GM18502 (cell line): Measurements from ENCODE around the gene GYPB.
"Not testable (repeated sequence)": the region's sequence is repeated elsewhere in the genome, so short reads cannot be mapped to it uniquely, and the experiment has no call there.

Source experiments
- ATAC-seq: cut with Tn5 transposase; IDR thresholded peaks from one replicate; pipeline ENCODE4 v1.9.1; 2021; ENCODE audit warnings: mild to moderate bottlenecking; ENCODE audit not compliant: unreplicated experiment, poor library complexity

Gene GYPB

GRCh38 chr4:144019277-144019676 is at the start of gene GYPB:
Gene GYPB, minus strand, starts transcription at chr4:144019380. Its CDS starts 93 bp downstream, at chr4:144019287.
- not testable (repeated sequence) for ATAC-seq

- not testable (repeated sequence) for ATAC-seq
These were observed 42.4 kb upstream of the GYPB start for GRCh38 chr4:144061556-144061955.

DNA sequence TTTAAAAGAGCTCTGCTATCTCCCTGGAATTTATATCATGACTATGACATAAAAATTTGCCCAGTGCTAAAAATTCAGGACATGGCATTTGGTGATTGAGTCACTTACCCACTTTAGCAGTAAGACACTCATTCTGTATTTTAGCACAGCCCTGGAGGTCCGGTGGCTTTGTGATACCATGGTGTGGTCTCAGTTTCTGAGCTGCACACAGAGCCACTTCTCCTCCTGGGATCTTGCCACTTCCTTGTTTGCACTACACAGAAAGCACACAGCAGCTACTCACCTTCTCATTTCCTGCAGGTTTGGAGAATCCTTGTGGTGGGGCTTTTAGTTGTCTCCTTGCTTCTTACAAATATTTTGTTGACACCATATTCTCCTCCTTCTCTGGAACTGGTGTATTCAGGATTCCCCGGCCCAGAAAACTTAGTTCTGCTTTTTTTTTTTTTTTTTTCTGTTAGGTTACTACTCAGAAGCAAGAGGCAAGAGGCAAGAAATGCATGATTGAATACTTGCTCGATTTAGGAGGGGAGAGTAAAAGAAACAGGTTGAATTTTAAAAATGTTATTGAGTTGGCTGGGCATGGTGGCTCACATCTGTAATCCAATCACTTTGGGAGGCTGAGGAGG is 41.2 kb upstream of the GYPB start:
- ATAC-seq, result not testable (repeated sequence)

- no peak for ATAC-seq
These were observed 37.6 kb upstream of the GYPB start for GRCh38 chr4:144056800-144057199.

GRCh38 chr4:144055336-144055735 is 36.2 kb upstream of the GYPB start:
- not testable (repeated sequence) for ATAC-seq

DNA sequence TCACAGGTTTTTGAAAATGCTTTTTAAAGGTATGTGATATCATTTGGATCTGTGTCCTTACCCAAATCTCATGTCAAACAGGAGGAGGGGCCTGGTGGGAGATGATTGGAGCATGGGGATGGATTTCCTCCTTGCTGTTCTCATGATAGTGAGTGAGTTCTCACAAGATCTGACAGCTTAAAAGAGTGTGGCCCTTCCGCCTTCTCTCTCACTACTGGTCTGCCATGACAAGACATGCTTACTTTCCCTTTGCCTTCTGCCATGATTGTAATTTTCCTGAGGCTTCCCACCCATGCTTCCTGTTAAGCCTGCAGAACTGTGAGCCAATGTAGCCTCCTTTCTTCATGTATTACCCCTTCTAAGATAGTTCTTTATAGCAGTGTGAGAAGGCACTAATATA is 32.3 kb upstream of the GYPB start:
- not testable (repeated sequence) for ATAC-seq

DNA sequence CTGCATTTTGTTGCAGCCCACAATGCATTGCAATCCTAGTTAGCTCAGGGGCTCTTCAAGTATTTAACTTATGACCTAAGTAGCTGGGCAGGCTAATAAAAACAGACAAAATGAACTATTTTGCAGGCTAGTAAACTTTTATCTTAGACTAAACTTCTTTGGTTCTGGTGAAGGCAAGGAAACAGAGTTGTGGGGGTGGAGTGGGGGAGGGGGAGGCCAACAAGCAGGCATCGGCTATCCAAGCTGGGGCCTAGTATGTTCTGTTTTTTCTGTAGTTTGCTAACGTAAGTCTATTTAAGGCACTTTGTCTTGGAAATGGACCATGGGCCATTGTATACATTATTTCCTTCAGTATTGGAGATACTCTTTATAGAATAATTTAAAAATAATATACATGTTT is 31.5 kb upstream of the GYPB start:
- not testable (repeated sequence) for ATAC-seq

- ATAC-seq, result not testable (repeated sequence)
These were observed 30.6 kb upstream of the GYPB start for GRCh38 chr4:144049495-144050424.

- ATAC-seq, result not testable (repeated sequence)
These were observed 25.8 kb upstream of the GYPB start for GRCh38 chr4:144044936-144045335.

DNA sequence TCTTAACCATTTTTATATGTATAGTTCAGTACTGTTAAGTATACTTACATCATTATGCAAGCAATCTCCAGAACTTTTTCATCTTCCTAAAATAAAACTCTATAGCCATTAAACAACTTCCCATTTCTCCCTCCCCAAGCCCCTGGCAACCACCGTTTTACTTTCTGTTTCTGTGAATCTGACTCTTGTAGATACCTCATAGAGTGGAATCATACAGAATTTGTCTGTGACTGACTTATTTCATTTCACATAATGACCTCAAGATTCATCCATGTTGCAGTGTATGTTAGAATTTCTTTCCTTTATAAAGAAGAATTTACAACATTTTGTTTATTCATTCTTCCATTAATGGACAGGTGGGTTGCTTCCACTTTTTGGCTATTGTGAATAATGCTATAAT is 13.4 kb upstream of the GYPB start:
- ATAC-seq, result not testable (repeated sequence)

- not testable (repeated sequence) for ATAC-seq
These were observed 12.7 kb upstream of the GYPB start for GRCh38 chr4:144031875-144032274.

- not testable (repeated sequence) for ATAC-seq
These were observed 12.2 kb upstream of the GYPB start for GRCh38 chr4:144031369-144031768.

GRCh38 chr4:144030708-144031107 is 11.5 kb upstream of the GYPB start:
- ATAC-seq, result not testable (repeated sequence)

- ATAC-seq, result not testable (repeated sequence)
These were observed 7.5 kb upstream of the GYPB start for GRCh38 chr4:144026682-144027081.

- ATAC-seq, result not testable (repeated sequence)
These were observed 5.3 kb upstream of the GYPB start for GRCh38 chr4:144024399-144025053.

DNA sequence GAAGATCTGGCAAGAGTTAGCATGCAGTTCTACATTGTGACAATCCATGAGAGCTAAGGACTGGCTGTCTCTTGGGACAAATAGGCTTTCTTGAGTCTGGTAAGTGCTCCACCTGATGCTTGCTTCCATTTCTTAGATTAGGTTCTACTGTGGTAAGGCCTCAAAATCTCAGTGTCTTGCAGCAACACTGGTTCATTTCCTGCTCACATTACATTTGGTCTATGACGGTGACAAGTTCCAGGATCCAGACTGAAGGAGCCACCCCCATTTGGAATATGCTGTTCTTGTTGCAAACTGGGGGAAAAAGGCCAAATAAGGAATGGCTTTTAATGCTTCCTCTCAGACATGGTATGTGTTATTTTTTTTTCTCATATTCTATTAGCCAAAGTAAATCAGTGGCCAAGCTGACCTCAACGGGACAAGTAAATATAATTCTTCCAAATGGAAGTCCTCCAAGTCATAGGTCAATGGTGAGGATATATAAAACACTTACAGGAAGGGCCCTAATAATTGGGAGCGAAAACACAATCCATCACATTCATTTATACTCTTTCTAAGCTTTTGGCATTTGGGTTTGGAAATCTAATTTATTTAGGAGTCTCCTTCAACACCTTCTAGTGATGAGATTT is 3.7 kb upstream of the GYPB start:
- not testable (repeated sequence) for ATAC-seq

- ATAC-seq, result peak; percentile 90
These were observed 2.3 kb upstream of the GYPB start for GRCh38 chr4:144021336-144021990.

- ATAC-seq, result not testable (repeated sequence)
These were observed 768 bp downstream of the GYPB start for GRCh38 chr4:144018223-144019000.

- not testable (repeated sequence) for ATAC-seq
These were observed 1.9 kb downstream of the GYPB start for GRCh38 chr4:144017271-144017670.
